Measurements from ENCODE around the gene DNAJC25.

The DNAJC25 gene

DNA sequence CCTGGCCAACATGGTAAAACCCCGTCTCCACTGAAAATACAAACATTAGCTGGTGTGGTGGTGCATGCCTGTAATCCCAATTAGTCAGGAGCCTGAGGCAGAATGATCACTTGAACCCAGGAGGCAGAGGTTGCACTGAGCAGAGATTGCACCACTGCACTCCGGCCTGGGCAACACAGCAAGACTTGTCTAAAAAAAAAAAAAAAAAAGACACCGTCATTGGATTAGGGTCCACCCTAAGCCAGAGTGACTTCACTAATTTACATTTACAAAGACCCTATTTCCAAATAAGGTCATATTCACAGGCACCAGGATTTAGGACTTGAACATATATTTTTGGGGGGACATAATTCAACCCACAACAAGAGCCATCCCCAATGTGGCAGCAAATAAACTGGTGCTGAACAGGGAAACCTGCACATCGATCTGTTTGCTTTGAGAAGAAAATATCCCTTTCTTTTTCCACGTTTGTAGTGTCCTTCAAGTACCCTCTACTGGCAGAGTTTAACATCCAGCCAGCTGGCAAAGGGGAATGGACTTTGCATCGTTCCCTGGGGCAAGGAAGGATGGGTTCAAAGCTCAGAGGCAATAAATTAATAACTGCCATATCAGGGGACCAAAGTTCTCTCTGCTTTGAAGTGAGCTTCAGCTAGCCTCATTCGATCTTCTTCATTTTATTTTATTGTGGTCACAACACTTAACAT lies 3.7 kb upstream of the DNAJC25 start:
- peak; percentile 78 for DNase-seq (ENCODE audit: low spot score)

GRCh38 chr9:111628411-111628810 lies 2.7 kb upstream of the DNAJC25 start:
- DNase-seq (ENCODE audit: low spot score): no peak

DNA sequence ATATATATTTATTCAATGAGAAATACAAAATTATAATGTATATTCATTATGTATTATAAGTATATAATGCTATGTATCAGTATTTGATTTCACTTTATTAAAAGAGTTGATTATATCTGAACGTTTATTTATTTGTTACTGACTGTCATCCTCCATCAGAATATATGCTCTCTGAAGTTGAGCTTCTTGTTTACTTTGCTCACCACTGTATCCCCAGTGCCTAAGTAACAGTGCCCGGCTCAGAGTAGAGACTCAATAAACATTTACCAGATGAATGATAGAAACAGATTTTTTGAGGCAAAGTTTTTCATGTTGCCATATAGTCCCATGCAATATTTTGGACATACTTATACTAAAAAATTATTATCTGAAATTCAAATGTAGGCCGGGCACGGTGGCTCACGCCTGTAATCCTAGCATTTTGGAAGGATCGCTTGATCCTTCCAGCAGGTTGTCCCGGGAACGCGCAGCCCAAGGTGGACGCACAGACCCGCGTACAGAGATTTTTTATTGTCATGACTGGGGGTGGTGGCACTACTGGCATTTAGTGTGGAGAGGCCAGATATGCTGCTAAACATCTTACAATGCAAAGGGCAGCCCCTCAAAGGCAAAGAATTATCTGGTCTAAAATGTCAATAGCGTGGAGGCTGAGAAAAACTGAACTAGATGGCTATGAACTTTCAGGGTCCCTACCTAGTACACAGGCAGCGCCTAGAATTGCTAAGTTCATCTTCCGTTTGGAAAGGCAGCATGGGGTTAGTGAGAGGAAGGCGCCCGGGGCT lies 761 bp upstream of the DNAJC25 start:
- DNase-seq (ENCODE audit: low spot score): no peak

- DNase-seq (ENCODE audit: low spot score): no peak
These were observed 245 bp upstream of the DNAJC25 start for GRCh38 chr9:111630964-111631213.

- DNase-seq (ENCODE audit: low spot score): no peak
These were observed 926 bp downstream of the DNAJC25 start for GRCh38 chr9:111632060-111632459.

- DNase-seq (ENCODE audit: low spot score): no peak
These were observed 1.7 kb downstream of the DNAJC25 start for GRCh38 chr9:111632695-111633388.

- DNase-seq (ENCODE audit: low spot score): no peak
These were observed 2.2 kb downstream of the DNAJC25 start for GRCh38 chr9:111633389-111633736.

DNA sequence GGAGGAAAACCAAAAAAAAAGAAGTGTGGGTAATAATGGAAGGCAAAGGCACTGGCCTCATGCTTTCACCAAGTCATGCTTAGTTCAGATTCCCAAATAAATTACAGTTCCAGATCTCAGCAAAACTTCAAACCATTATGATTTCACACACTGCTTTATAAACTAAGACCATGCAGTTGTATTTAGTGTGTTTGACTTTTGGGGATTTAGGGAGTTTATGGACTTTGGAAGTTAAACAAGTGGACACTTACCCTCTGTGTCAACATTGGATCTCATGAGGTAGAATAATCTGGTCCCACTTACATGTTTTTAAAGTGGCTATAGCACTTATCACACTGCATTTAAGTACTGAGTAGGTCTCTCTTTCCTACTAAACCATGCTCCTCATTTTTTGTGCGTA lies 3.7 kb downstream of the DNAJC25 start:
- no peak for DNase-seq (ENCODE audit: low spot score)

GRCh38 chr9:111637421-111637950 lies 6.4 kb downstream of the DNAJC25 start:
- DNase-seq (ENCODE audit: low spot score): no peak

- DNase-seq (ENCODE audit: low spot score): no peak
These were observed 13.2 kb downstream of the DNAJC25 start for GRCh38 chr9:111644195-111644772.

- no peak for DNase-seq (ENCODE audit: low spot score)
These were observed 14.7 kb downstream of the DNAJC25 start for GRCh38 chr9:111645806-111646205.

- DNase-seq (ENCODE audit: low spot score): no peak
These were observed 15.3 kb downstream of the DNAJC25 start for GRCh38 chr9:111646417-111646816.

GRCh38 chr9:111648066-111648465 lies 16.9 kb downstream of the DNAJC25 start:
- no peak for DNase-seq (ENCODE audit: low spot score)

DNA sequence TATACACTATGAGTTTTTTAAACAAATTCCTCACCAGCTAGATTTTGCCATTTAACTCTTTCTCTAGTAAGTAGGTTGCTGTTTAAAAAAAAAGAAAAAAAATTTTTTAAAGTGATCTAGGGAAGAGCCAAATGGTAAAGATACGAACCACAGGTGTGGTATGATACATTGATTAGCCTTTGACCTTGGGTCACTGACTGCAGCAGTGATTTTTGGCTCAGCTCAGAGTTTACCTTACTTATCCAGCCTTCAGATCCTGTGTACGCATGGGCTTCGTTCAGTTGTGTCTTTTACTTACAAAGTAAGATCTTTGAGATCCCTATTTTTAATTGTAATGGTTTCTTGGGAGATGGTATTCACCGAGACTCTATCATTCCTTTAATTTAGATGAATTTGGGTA lies 17.9 kb downstream of the DNAJC25 start:
- DNase-seq (ENCODE audit: low spot score): no peak

DNA sequence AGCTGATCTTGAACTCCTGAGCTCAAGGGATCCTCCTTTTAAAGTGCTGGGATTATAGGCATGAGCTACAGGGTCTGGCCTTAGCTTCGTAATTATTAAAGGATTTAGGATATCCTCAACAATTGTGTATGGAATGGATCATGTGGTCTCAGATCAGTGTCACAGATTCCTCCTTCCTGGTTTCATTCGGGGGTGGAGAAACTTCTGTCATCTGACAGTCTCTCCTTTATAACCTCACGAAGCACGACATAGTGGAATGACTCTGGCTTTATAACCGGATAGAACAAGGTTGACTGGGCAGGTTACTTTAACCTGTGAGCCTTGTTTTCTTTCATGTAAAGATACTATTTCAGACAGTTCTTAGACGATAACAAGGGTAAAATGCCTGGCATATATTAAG lies 25.9 kb downstream of the DNAJC25 start:
- DNase-seq (ENCODE audit: low spot score): no peak

GRCh38 chr9:111658943-111659342 lies 27.8 kb downstream of the DNAJC25 start:
- no peak for DNase-seq (ENCODE audit: low spot score)

GRCh38 chr9:111659691-111660090 lies 28.6 kb downstream of the DNAJC25 start:
- no peak for DNase-seq (ENCODE audit: low spot score)

DNA sequence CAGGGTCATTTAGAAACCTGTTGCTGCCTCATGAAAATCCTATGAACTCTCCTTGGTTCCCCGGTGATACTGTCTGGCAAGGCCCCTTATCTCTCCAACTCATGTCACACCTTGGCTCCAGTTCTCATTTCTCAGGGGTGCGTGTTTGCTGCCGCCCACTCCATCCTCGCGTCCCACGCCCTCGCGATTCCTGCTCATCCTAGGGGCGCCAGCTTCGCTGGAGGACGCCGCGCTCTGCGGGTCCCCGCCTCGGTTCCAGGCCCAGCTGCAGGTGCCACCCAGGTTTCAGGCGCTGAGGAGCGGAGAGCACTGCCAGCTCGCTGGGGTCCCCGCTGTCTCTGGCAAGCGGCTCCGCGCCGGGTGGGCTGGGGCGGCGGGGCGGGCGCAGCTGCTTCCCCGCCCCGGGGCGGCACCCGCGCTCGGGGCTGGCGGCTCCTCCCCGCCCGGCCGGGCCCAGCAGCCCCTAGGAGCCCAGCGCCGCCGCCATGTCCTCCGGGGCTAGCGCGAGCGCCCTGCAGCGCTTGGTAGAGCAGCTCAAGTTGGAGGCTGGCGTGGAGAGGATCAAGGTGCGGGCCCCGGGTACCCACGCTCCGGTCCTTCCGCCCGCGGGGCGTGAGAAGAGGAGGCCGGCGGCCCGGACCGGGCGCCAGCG lies 30.1 kb downstream of the DNAJC25 start, which contains the start of gene GNG10:
Gene GNG10 (plus strand): TSS at position 456 of the 652 bp plus-strand sequence. CDS start 30 bp downstream, at position 486.
- peak; percentile 71 for DNase-seq (ENCODE audit: low spot score)

DNA sequence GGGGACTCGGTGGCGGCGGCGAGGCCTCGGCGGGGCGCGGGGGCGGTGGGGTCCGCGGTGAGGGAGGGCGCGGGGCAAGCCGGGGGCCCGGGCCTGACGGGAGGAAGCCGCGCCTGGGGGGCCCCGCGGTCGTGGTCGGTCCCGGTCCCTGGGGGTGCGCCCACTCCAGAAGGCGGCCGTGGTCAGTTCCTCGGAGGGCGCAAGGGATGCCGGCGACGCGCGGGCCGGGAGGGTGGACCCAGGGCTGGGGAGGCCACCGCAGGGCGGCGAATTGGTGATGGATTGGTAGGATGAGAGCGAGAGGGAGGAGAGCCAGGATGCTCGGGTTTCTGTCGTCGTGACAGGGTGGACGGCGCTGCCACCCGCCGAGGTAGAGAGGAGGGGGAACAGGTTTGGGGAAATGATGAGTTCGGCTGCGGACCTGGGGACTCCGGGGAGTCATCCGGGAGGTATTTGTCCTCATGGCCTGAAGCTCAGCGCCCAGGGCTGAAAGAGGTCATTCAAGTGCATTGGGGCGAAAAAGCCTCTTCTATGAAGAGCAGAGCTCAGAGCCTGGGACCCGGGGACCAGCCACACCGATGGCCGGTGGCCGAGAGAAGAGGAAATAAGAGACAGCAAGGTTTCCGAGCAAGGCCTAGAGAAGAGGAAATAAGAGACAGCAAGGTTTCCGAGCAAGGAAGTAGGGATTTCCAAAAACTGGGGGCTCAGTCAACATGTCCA lies 30.8 kb downstream of the DNAJC25 start:
- peak; percentile 15 for DNase-seq (ENCODE audit: low spot score)

DNA sequence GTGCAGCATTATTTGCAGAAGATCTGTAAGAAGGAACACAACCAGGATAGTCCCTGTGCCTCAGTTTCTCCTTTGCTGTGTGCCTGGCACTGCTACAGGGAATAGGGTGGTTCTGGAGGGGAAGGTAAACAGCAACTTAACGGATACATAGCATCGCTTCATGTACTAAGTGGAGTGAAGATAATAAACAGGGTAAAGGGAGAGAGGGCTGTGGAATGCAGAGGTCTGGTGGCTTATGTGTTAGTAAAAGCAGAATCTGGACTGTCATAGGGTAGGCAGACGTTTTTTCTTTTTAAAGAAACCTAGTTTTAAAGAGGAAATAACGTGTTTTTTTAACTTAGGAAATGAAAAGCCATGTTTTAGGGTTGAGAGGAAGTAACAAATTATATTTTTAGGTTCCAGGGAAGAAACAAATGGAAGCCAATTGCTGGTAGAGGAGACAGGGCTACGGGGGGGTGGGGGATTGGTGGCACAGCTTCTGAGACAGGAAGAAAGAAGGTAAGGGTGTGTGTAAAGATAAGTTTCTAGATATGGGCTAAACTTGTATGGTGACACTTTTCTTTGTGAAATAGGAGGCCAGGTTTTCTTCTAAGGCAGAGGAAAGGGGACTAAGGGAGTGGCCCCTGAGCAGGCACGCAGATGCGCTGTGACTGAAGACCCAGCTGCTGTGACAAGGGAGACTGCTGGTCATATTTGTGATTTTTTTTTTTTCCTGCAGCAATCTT lies 31.6 kb downstream of the DNAJC25 start:
- DNase-seq (ENCODE audit: low spot score): no peak

Measured in LoVo (cell line).